Bone marrow (tissue), 2 donors: ENCODE data around the gene GLB1L2.
A peak's percentile ranks its signal among the peaks of the same experiment; 100 is the strongest.

Source experiments
- DNase-seq, 2 donors: peaks; one replicate each; lab custom pipeline; 2025; lab: John Stamatoyannopoulos, UW

GLB1L2 gene

DNA sequence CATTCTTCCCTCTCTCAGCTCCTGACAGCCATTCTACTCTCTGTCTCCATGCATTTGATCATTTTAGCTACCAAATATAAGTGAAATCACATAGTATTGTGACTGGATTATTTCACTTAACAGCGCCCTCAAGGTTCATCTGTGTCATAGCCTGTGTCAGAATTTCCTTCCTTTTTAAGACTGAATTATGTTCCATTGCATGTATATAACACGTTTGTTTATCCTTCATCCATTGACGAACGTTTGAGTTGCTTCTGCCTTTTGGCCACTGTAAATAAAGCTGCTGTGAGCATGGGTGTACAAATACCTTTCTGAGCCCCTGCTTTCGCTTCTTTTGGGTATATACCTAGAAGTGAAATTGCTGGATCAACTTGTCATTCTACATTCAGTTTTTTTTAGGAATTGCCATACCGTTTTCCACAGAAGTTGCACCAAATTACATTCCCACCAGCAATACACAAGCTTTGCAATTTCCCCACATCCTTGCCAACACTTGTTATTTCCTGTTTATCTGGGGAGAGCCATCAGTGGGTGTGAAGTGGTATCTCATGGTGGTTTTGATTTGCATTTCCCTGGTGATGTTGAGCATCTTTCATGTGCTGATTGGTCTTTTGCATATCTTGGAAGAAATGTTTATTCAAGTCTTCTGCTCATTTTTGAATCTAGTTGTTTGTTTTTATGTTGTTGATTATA is 17.5 kb downstream of the GLB1L2 start:
- no peak for DNase-seq

DNA sequence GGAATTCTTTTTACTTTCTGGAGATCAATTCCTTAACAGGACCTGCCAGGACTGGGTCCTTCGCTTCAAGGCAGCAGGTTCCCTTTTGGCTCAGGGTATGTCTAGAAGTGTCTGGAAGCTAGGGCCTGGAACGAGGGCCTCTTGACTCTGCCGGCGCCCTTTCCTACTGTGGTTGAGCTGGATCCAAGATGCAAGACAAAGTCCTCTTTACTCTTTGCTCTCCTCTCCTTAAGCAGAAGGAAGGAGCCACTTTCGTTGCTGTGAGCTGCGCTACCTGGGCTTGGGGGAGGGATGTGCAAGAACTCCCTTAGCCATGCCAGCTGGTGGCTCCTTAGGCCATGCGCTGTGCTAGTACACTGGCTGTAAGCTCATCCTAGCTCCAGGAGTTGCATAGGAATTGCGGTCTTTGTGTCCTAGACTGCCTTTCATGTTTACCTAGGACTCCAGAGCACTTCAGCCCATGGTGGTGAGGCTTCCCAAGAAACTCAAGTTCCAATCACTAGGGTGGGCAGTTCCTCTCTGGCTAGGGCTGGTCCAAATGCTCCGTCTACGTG is 18.1 kb downstream of the GLB1L2 start:
- DNase-seq: no peak

GRCh38 chr11:134350381-134350780 is 18.6 kb downstream of the GLB1L2 start:
- DNase-seq: no peak

DNA sequence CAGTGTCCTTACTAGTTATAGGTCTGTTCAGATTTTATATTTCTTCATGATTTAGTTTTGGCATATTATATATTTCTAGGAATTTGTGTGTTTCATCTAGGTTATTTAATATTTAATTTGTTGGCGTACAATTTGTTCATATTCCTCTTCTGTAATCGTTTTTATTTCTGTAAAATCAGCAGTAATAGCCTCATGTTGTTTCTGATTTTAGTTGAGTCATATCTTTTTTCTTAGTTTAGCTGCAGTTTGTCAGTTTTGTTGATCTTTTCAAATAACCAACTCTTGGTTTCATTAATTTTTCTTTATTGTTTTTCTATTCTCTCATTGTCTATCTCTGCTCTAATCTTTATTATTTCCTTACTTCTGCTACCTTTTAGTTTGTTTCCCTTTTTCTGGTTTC is 20.3 kb downstream of the GLB1L2 start:
- no peak for DNase-seq

GRCh38 chr11:134355136-134355535 is 23.3 kb downstream of the GLB1L2 start:
- DNase-seq: no peak

DNA sequence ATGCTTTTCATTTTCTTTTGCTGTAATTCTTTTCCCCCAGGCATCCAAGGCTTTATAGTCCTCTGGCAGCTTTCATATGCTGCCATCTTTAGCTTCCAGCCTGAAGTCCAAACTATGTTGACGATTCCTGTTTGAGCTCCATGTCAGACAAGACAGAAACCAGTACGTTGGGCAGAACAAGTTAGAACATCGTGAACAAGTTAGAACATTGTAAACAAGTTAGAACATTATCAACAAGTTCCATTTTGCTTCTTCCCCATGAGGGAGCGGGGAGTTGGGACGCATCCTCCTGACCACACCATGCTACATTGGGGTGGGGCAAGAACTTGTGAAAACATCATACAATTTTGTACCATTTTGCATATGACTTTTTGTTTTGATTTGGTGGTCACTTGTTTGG is 23.9 kb downstream of the GLB1L2 start:
- no peak for DNase-seq

DNA sequence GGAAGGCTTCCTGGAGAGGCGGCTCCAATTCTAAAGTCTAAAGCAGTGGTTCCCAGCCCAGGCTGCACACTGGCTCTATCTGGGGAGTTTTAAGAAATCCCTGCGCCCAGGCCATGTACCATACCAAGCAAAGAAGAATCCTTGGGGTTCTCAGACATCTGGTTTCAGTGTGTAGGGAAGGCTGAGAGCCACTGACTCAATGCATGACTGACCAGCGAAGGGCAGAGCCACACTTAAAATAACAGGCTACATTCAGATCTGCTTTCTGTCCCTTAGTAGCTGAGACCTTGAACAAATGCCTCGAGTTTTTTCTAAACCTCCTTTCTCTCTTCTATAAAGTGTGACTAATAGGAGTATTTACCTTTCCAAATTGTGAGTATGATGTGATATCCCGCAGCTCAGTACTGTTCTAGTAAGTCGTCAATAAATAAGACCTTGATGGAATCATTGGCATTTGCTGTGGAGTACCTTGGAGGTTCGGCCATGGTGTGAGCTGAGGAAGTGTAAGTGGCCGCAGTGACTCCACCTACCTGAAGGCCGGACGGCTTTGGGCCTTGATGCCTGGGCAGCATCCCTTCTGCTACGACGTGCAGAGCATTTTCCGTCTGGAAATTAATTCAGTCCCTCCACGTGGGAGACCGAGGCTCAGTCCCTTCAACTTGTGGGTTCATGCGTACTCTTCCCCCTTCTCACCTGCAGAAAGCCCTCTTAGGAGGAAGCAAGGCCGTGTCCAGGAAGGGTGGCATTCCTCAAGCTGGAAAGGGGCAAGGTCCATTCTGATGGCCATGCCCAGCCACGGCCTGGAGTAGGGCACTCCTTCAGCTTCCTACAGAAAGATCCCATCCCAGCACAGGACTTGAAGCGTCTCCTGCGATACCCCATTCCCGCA is 25.1 kb downstream of the GLB1L2 start:
- no peak for DNase-seq

DNA sequence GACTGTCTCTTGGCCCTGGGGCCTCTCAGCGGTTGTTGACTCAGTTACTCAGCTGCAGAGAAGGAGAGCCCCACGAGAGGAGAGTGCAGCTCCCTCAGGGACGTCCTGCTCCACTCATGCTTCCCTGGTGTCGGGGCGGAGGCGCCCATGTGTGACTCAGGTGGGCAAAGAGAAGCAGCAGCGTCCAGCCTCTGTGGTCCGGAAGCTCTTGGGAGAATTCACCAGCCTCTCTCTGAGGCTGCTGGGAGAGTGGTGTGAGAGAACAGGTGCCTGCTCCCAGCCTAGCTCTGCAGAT is 25.7 kb downstream of the GLB1L2 start:
- no peak for DNase-seq

DNA sequence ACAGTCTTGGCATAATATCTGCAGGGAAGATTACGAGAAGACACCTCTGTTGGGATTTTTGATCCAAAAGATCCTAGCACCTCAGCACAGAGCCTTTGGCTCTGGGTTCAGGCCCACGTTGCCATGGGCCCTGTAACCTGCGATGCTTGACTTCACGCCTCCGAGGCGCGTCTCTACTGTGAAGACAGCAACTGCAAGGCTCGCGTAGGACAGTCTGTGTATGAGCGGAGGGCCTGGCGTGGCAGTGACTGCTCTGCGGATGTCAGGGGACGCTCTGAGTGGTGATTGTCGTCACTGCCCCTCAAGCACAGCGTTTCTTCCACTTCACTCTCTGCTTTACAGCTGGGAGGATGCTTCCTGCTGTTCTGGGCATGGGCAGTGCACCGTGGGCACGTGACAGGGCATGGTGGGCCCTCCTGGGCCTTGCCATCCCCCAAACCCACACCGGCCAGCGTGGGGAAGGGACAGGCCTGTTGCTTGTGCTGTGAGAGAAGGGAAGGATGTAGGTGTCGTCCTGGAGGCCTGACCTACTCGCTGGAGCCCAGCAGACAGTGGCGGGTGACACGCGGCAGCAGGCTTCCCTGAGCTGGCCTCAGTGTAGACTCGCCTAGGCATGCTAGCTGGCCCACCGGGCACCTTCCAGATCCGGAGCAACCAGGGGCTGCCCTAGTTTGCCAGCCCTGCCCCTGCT is 26.5 kb downstream of the GLB1L2 start:
- no peak for DNase-seq

DNA sequence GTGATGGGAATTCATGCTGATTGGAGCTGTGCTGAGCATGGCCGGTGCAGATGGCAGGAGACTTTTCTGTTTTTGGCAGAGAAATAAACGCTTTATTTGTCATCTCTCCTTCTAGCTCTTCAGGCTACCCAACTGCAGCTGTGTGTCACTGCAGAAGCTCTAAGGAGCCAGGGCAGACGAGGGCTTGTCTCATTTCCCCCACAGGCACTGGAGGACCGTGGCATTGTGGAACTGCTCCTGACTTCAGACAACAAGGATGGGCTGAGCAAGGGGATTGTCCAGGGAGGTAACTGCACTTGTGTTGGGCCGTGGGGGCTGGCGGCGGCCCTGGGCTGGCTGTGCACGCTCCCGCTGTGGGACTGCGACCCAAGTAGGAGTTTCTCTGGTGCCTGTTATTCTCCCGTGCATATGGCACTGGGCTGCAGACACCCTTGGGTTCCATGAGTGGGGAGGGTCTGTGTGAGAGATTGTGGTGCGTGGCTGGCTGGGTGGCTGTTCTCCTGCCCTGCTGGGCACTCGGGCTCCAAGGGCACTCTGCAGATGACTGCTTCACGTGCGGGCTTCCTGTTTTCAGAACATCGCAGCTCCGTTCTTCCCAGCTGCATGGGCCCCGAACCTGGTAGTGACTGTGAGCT is 27.2 kb downstream of the GLB1L2 start:
- DNase-seq: no peak

DNA sequence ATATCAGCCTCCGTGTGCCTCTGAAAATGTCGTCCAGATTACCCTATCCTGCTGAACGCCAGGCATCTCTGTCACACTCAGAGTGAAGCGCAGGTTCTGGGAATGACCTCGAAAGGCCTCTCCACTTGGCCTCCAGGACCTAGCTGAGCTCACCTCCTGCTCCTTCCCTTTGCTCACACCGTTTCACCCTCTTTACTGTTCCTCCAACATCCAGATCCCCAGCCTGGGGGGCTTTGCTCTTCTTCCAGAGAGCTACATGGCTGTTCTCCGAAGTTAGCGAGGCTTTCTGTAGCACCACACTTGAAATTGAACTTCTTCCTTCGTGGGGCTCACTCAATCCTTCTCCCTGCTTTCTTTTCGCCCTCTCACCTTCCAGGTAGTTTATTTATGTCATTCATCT is 27.9 kb downstream of the GLB1L2 start:
- DNase-seq: no peak

- peak; percentile 2 to 10 for DNase-seq
Measured at GRCh38 chr11:134360050-134360835, 28.5 kb downstream of the GLB1L2 start.

GRCh38 chr11:134361661-134362060 is 29.9 kb downstream of the GLB1L2 start:
- no peak for DNase-seq

DNA sequence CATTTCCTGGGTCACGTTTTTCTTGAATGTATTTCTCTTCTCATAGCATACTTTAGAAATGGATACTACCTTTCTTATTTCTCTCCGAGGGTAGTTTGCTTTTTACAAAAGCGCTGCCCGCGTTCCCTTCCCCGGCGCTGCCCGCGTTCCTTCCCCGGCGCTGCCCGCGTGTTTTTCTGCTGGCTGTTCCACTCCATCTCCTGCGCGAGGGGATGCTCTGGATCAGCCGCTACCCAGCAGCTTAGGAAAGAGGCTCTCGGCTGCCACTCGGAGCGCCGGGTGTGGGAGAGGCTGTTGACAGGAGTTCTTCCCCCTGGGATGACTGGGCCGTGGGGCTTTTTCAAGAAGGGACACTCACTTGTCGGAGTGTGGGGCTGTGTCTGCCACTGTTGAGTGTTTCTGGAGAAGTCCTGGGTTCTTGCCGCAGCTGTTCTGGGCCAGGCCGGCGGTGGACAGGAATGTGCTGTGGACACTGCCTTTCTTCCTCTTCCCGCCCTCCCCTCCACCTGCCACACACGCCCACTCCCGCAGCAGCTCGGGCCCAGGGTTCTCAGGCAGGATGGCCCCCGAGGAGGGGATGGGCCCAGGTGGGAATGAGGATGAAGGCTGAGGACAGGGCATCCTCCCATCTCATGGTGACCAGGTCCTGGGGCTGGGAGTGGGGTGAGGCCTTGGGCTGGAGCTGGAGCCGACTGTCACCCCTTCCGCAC is 30.6 kb downstream of the GLB1L2 start:
- DNase-seq: no peak

GRCh38 chr11:134363161-134363560 is 31.4 kb downstream of the GLB1L2 start:
- no peak for DNase-seq

DNA sequence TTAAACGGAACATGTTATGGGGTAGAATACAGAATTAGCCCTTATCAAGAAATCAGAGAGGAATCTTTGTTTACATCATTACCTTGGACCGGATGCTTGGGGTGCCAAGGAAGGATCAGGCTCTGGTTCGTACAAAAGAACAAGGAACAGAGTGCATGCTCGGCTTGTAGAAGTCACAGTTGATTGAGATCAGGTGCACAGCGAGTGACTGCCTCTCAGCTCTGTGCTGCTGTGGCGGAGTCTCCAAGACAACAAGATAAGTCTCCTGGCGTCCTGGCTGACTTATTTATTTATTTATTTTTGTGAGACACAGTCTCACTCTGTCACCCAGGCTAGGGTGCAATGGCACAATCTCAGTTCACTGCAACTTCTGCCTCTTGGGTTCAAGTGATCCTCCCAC is 31.8 kb downstream of the GLB1L2 start:
- DNase-seq: no peak

GRCh38 chr11:134364261-134364660 is 32.5 kb downstream of the GLB1L2 start:
- no peak for DNase-seq

GRCh38 chr11:134365011-134365925 is 33.5 kb downstream of the GLB1L2 start:
- DNase-seq: no peak

DNA sequence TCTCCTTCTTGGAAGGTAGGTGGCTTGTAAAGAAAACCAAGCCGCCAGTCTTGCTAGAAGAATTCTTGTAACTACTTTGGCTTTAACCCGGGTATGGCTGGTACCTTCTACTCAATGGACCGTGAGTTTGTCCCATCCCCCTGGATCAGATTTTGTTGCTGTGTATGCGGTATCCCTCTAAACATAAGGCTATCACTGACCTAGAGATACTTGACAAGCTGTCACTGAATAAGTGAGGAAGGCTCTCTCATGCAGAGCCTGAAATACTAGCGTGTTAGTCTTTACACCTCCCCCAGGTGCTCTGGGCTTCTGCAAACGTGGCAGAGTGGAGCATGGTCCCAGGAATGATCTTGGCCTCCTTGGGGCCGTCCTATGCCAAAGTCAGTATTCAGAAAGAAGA is 34.5 kb downstream of the GLB1L2 start:
- no peak for DNase-seq

- DNase-seq: no peak
Measured at GRCh38 chr11:134367781-134368180, 36.0 kb downstream of the GLB1L2 start.
